Measurements from ENCODE around the gene ST7L. TPM values are rescaled to one million over a fixed set of nuclear protein-coding genes. Genes with fewer than 3 reads are reported as not detected.
A peak's percentile ranks its signal among the peaks of the same experiment; 100 is the strongest.

Gene ST7L
- total and polyA plus RNA-seq, 9 of the 15 experiments (the other 6 are each of a cell fraction or from before 2014, with no cell fraction given) = 9.0 to 32.5 (median 26.6) TPM

DNA sequence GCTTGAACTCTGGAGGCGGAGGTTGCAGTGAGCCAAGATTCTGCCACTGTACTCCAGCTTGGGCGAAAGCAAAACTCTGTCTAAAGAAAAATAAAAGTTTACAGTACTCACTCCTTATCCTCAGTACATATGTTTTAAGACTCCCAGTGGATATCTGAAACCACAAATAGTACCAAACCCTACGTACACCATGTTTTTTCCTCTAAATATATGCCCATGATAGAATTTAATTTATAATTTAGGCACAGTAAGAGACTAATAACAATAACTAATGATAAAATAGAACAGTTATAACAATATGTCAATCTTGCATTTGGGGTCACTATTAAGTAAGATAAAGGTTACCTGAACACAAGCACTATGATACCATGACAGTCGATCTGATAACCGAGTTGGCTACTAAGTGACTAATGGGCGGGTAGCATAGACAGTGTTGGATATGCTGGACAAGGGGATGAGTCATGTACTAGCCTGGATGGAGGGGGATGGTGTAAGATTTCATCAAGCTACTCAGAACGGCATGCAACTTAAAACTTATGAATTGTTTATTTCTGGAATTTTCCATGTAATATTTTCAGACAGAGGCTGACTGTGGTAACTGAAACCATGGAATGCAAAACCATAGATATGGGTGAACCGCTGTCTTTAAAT lies 43.7 kb downstream of the ST7L start (continued):
- TF ChIP-seq, protein P1, sequence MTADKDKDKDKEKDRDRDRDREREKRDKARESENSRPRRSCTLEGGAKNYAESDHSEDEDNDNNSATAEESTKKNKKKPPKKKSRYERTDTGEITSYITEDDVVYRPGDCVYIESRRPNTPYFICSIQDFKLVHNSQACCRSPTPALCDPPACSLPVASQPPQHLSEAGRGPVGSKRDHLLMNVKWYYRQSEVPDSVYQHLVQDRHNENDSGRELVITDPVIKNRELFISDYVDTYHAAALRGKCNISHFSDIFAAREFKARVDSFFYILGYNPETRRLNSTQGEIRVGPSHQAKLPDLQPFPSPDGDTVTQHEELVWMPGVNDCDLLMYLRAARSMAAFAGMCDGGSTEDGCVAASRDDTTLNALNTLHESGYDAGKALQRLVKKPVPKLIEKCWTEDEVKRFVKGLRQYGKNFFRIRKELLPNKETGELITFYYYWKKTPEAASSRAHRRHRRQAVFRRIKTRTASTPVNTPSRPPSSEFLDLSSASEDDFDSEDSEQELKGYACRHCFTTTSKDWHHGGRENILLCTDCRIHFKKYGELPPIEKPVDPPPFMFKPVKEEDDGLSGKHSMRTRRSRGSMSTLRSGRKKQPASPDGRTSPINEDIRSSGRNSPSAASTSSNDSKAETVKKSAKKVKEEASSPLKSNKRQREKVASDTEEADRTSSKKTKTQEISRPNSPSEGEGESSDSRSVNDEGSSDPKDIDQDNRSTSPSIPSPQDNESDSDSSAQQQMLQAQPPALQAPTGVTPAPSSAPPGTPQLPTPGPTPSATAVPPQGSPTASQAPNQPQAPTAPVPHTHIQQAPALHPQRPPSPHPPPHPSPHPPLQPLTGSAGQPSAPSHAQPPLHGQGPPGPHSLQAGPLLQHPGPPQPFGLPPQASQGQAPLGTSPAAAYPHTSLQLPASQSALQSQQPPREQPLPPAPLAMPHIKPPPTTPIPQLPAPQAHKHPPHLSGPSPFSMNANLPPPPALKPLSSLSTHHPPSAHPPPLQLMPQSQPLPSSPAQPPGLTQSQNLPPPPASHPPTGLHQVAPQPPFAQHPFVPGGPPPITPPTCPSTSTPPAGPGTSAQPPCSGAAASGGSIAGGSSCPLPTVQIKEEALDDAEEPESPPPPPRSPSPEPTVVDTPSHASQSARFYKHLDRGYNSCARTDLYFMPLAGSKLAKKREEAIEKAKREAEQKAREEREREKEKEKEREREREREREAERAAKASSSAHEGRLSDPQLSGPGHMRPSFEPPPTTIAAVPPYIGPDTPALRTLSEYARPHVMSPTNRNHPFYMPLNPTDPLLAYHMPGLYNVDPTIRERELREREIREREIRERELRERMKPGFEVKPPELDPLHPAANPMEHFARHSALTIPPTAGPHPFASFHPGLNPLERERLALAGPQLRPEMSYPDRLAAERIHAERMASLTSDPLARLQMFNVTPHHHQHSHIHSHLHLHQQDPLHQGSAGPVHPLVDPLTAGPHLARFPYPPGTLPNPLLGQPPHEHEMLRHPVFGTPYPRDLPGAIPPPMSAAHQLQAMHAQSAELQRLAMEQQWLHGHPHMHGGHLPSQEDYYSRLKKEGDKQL (CRISPR knock-in tag; IDR thresholded peaks at IDR 0.05; ENCODE audit: borderline replicate concordance) = no peak
- TF ChIP-seq CSDE1 (IDR thresholded peaks at IDR 0.05) (no peak), ZNF121 (CRISPR knock-in tag; conservative IDR thresholded peaks at IDR 0.05) (no peak), MCM7 (IDR thresholded peaks at IDR 0.05) (peak in 1 of 2 experiments; percentile 58; a peak in 1 of 4 replicates), POLR2AphosphoS5 (IDR thresholded peaks at IDR 0.05; ENCODE audit: control insufficient read depth, insufficient read depth, low read depth, low read length) (no peak), U2AF1 (optimal IDR thresholded peaks at IDR 0.05; ENCODE audit: low read depth, low read length) (no peak), ZFP30 (CRISPR knock-in tag; IDR thresholded peaks at IDR 0.05; ENCODE audit: borderline replicate concordance) (no peak), PCBP1 (IDR thresholded peaks at IDR 0.05; ENCODE audit: low read depth, low read length, poor library complexity, severe bottlenecking) (no peak), CAMTA2 (CRISPR knock-in tag; conservative IDR thresholded peaks at IDR 0.05) (no peak), RBM25 (IDR thresholded peaks at IDR 0.05; ENCODE audit: low read depth, low read length, severe bottlenecking) (no peak), NCOA1 (IDR thresholded peaks at IDR 0.05; ENCODE audit: low read depth) (no peak)
- TF ChIP-seq, protein P2, sequence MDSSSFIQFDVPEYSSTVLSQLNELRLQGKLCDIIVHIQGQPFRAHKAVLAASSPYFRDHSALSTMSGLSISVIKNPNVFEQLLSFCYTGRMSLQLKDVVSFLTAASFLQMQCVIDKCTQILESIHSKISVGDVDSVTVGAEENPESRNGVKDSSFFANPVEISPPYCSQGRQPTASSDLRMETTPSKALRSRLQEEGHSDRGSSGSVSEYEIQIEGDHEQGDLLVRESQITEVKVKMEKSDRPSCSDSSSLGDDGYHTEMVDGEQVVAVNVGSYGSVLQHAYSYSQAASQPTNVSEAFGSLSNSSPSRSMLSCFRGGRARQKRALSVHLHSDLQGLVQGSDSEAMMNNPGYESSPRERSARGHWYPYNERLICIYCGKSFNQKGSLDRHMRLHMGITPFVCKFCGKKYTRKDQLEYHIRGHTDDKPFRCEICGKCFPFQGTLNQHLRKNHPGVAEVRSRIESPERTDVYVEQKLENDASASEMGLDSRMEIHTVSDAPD (CRISPR knock-in tag; IDR thresholded peaks at IDR 0.05) = no peak
- TF ChIP-seq, protein P3, sequence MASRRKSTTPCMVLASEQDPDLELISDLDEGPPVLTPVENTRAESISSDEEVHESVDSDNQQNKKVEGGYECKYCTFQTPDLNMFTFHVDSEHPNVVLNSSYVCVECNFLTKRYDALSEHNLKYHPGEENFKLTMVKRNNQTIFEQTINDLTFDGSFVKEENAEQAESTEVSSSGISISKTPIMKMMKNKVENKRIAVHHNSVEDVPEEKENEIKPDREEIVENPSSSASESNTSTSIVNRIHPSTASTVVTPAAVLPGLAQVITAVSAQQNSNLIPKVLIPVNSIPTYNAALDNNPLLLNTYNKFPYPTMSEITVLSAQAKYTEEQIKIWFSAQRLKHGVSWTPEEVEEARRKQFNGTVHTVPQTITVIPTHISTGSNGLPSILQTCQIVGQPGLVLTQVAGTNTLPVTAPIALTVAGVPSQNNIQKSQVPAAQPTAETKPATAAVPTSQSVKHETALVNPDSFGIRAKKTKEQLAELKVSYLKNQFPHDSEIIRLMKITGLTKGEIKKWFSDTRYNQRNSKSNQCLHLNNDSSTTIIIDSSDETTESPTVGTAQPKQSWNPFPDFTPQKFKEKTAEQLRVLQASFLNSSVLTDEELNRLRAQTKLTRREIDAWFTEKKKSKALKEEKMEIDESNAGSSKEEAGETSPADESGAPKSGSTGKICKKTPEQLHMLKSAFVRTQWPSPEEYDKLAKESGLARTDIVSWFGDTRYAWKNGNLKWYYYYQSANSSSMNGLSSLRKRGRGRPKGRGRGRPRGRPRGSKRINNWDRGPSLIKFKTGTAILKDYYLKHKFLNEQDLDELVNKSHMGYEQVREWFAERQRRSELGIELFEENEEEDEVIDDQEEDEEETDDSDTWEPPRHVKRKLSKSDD (conservative IDR thresholded peaks at IDR 0.05; ENCODE audit: low read length) = no peak
- TF ChIP-seq, protein P4, sequence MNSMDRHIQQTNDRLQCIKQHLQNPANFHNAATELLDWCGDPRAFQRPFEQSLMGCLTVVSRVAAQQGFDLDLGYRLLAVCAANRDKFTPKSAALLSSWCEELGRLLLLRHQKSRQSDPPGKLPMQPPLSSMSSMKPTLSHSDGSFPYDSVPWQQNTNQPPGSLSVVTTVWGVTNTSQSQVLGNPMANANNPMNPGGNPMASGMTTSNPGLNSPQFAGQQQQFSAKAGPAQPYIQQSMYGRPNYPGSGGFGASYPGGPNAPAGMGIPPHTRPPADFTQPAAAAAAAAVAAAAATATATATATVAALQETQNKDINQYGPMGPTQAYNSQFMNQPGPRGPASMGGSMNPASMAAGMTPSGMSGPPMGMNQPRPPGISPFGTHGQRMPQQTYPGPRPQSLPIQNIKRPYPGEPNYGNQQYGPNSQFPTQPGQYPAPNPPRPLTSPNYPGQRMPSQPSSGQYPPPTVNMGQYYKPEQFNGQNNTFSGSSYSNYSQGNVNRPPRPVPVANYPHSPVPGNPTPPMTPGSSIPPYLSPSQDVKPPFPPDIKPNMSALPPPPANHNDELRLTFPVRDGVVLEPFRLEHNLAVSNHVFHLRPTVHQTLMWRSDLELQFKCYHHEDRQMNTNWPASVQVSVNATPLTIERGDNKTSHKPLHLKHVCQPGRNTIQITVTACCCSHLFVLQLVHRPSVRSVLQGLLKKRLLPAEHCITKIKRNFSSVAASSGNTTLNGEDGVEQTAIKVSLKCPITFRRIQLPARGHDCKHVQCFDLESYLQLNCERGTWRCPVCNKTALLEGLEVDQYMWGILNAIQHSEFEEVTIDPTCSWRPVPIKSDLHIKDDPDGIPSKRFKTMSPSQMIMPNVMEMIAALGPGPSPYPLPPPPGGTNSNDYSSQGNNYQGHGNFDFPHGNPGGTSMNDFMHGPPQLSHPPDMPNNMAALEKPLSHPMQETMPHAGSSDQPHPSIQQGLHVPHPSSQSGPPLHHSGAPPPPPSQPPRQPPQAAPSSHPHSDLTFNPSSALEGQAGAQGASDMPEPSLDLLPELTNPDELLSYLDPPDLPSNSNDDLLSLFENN (IDR thresholded peaks at IDR 0.05; ENCODE audit: low read depth in 2 of 2, low read length in 2 of 2) = 0 out of 4 replicates have a peak, but pooled peaks of 1 of the 2 experiments have one; percentile 16

All from K562 (cell line).